ENCODE measurements around the gene ATP13A4.

ATP13A4 gene

GRCh38 chr3:193491026-193491425 is 63.7 kb downstream of the ATP13A4 start:
- DNase-seq (ENCODE audit: low read depth): no peak

GRCh38 chr3:193490580-193490979 is 64.1 kb downstream of the ATP13A4 start:
- DNase-seq (ENCODE audit: low read depth): no peak

- DNase-seq (ENCODE audit: low read depth): no peak
These were observed 64.7 kb downstream of the ATP13A4 start for GRCh38 chr3:193489949-193490348.

- DNase-seq (ENCODE audit: low read depth): no peak
These were observed 66.0 kb downstream of the ATP13A4 start for GRCh38 chr3:193488741-193489140.

GRCh38 chr3:193483988-193484539 is 70.6 kb downstream of the ATP13A4 start:
- no peak for DNase-seq (ENCODE audit: low read depth)

GRCh38 chr3:193481436-193481835 is 73.3 kb downstream of the ATP13A4 start:
- DNase-seq (ENCODE audit: low read depth): no peak

GRCh38 chr3:193474446-193474845 is 80.2 kb downstream of the ATP13A4 start:
- DNase-seq (ENCODE audit: low read depth): no peak

GRCh38 chr3:193470710-193471109 is 84.0 kb downstream of the ATP13A4 start:
- DNase-seq (ENCODE audit: low read depth): no peak

- no peak for DNase-seq (ENCODE audit: low read depth)
These were observed 88.6 kb downstream of the ATP13A4 start for GRCh38 chr3:193465992-193466608.

GRCh38 chr3:193464889-193465288 is 89.8 kb downstream of the ATP13A4 start:
- no peak for DNase-seq (ENCODE audit: low read depth)

GRCh38 chr3:193457526-193457925 is 97.2 kb downstream of the ATP13A4 start:
- DNase-seq (ENCODE audit: low read depth): no peak

- no peak for DNase-seq (ENCODE audit: low read depth)
These were observed 102.4 kb downstream of the ATP13A4 start for GRCh38 chr3:193452338-193452737.

GRCh38 chr3:193451902-193452301 is 102.8 kb downstream of the ATP13A4 start:
- no peak for DNase-seq (ENCODE audit: low read depth)

- no peak for DNase-seq (ENCODE audit: low read depth)
These were observed 107.6 kb downstream of the ATP13A4 start for GRCh38 chr3:193446965-193447602.

GRCh38 chr3:193439423-193439822 is 115.3 kb downstream of the ATP13A4 start:
- DNase-seq (ENCODE audit: low read depth): no peak

- DNase-seq (ENCODE audit: low read depth): no peak
These were observed 135.9 kb downstream of the ATP13A4 start for GRCh38 chr3:193418576-193419373.

- no peak for DNase-seq (ENCODE audit: low read depth)
These were observed 138.1 kb downstream of the ATP13A4 start for GRCh38 chr3:193416629-193417028.

- no peak for DNase-seq (ENCODE audit: low read depth)
These were observed 147.0 kb downstream of the ATP13A4 start for GRCh38 chr3:193407688-193408087.

GRCh38 chr3:193407112-193407511 is 147.6 kb downstream of the ATP13A4 start:
- no peak for DNase-seq (ENCODE audit: low read depth)

GRCh38 chr3:193403307-193403706 is 151.4 kb downstream of the ATP13A4 start:
- DNase-seq (ENCODE audit: low read depth): no peak

GRCh38 chr3:193400304-193400703 is 154.4 kb downstream of the ATP13A4 start:
- DNase-seq (ENCODE audit: low read depth): no peak

GRCh38 chr3:193396451-193397244 is 158.0 kb downstream of the ATP13A4 start:
- no peak for DNase-seq (ENCODE audit: low read depth)

Data from stimulated activated CD8-positive, alpha-beta memory T cell treated with anti-CD3 and anti-CD28 coated beads, Interleukin-7, amount 100 ng/mL, for 24 hours (primary cell).